Muscle of arm (tissue), 12 donors: ENCODE data around the gene METTL1. TPM values are rescaled to one million over a fixed set of nuclear protein-coding genes. Genes with fewer than 3 reads are reported as not detected.

Experiments used
- DNase-seq: peaks from one replicate; pipeline ENCODE4 v3.0.0-alpha.2; 2013
- polyA plus RNA-seq, 12 donors: library from polyadenylated mRNA; unstranded; fragments of 120-200 nt; gene quantifications; one replicate each; pipeline ENCODE4 v1.2.1, GENCODE V29; 2013; ENCODE audit not compliant: insufficient read length in 12 of 12

The METTL1 gene
- polyA plus RNA-seq, 12 donors: 17.1 to 31.8 (median 24.4) TPM; not detected in 1

- DNase-seq: no peak
Measured at GRCh38 chr12:57739914-57740538, 31.9 kb downstream of the METTL1 start.

- DNase-seq: no peak
Measured at GRCh38 chr12:57739387-57739786, 32.5 kb downstream of the METTL1 start.

DNA sequence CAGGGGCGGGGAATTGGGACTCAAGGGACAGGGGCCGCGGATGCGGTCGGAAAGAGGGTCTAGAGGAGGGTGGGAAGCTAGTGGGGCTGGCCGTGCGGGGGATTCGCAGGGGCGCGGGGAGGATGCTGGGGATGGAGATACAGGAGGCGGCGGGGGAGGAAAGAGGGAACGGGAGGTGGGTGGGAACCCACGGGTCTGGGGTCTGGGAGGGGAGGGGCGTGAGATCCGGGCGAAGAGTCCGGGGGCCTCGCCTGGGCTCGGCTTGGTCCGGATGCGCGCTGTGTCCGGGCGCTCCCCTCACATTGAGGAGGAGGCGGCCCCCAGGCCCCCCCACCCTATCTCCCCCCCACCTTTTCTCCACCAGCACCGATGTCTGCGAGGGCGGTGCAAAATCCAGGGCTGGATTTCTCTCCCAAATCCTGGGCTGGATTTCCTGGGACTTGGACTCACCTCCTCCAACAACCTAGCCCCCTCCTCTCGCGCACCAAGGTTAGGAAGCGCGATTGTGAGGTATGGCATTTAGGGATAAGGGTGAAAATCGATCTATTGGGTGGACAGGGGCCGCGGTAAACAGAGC, 33.2 kb downstream of the METTL1 start, which contains the start of gene AGAP2:
TSS of gene AGAP2 (minus strand) at position 82 of the 577 bp plus-strand sequence. CDS start 496 bp downstream, outside the sequence.
- DNase-seq: no peak

DNA sequence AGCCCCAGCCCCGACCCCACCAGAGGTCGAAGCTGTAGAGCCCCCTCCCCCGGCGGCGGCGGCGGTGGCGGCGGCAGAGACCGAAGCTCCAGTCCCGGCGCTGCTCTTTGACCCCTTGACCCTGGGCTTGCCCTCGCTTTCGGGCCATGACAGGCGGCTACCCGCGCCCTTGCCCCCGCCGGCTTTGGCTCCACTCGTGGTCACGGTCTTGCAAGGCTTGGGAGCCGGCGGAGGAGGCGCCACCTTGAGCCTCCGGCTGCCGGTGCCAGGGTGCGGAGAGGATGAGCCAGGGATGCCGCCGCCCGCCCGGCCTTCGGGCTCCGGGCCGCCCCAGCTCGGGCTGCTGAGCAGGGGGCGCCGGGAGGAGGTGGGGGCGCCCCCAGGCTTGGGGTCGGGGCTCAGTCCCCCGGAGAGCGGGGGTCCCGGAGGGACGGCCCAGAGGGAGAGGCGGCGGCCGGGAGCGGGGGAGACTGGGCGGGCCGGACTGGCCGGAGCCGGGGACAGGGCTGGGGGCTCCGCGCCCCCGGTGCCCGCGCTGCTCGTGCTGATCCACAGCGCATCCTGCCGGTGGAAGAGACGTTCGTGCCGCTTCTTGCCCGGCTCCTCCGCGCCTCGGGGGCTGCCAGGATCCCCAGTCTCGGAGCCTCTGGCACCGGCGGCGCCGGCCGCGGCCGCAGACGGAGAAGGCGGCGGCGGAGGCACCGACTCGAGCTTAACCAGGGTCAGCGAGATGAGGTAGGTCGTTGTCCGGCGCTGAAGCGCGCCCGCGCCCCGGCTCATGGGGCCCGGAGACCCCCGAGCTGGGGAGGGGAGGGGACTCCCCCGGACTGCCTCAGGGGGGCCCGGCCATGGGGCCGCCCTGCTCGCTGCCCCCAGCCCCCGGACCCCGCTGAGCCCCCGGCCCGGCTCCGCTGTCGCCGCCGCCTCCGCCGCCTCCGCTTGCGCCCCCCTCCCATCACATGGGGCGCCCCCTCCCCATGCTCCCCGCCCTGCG, 34.1 kb downstream of the METTL1 start:
- DNase-seq: no peak

DNA sequence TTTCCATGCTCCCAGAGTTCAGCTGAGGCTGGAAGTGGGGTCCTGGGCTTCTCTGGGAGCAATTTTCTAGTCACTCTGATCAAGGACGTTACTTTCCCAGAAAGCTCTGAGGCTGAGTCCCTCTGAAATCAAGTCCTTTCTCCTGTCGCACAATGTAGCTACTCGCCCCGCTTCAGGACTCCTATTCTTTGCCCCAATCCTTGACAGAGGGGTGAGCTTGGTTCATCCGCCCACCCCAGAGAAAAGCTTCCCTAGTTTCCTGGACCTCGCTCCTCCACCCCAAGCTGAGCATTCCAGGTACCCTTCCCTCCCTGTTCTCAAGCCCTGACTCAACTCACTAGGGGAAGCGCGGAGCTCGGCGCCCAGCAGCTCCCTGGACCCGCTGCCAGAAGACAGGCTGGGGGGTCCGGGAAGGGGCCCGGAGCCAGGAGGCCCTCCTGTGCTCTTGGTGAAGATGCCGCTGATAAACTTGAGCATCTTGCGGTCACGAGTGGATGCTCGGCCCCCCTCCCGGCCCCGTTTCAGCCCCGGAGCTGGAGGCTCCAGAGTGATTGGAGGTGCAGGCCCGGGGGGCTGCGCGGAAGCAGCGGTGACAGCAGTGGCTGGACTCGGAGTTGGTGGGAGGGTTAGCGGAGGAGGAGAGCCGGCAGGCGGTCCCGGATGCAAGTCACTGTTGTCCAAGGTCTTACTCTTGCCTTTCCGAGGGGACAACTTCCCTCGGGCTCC, 35.0 kb downstream of the METTL1 start:
- no peak for DNase-seq

DNA sequence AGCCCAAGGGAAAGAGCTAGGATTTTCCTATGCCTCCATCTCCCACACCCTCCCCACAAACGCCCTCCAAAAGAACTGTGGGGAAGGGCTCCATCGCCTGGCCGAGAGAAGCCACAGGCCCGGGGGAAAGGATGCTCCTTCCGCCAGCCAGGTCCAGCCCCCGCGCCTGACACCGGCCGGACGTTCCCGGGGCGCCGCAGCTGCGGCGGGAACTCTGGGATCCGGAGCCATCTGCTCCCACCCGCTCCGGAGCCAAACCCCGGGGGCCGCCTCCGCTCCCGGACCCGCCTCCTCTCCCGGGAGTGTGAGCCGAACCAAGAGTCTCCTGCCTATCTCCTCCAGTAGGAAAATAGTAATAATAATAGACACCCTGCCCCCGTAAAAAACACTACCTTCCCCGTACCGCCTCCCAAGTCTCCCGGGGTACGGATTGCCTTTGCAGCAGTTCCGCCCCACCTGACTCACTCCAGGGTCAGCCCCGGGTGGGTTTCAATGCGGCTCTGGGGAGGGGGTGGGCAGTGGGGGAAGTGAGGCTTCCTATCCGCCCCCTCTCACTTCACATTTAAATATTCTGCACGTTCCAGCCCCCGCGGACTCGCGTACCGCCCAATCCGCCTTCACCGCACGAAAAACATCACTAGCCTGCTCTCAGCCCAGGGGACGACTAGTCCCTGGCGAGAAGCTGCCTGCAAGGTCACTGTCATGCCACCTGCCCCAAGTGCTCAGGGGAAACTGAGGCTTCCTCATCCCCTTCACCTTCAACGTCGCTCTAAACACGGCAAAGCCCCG, 35.8 kb downstream of the METTL1 start:
- no peak for DNase-seq

GRCh38 chr12:57735198-57735855, 36.6 kb downstream of the METTL1 start:
- no peak for DNase-seq

- DNase-seq: no peak
Measured at GRCh38 chr12:57734591-57734990, 37.3 kb downstream of the METTL1 start.

DNA sequence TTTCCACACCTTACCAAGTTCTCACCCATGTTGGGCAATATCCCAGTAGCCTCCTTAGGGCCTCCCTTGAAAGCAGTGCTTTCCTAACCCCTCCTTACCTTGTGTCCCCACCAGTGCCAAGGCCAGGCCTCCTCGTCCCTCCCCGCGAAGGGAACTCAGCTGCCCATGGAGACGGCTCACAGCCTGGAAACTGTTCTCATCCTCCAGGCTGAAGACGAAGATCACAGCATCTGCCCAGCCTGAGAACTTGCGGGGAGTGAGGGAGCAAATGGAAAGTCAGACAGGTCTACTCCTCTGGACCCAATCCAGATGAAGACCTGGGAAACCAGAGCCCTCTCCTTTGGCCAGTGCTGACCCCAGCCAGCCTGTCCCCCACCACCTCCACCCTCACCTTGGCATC, 38.0 kb downstream of the METTL1 start:
- DNase-seq: no peak

DNA sequence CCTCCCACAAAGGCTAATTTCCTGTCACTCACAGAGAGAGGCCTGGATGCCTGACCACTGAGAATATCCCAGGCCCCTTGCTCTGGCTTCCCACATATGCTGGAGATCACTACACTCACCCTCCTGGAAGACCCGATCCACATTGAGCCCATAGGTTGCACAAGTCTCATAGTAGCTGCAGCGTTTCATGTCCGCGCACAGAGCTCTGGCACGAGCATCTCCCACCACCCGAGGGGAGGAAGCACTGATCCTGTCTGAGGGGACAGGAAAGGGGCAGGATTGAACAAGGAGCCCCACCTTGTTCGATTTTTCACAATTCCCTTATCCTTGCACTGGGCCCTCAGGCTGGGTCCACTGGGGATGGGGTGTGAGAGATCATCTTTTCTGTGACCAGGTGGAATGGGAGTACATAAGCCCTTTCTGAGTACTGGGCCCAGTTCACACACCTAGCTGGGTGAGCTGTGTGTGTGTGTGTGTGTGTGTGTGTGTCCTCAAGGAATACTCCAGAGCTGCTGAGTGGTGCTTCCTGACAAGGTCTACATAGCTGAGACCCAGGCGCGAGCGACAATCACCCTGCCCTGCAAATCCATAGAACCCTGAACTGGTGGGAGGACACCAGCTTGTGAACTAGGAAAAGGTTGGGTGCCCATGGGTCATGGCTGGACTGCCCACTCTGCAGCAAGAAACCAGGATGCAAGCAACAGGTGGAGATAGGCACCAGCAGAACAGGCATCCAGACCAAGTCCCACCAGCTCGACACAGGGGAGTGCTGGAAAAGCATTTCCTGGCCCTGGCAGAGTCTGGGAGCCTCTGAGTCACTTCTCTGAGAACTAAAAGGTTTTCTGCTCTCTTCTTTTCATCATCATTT, 38.9 kb downstream of the METTL1 start:
- no peak for DNase-seq

- no peak for DNase-seq
Measured at GRCh38 chr12:57732270-57732669, 39.6 kb downstream of the METTL1 start.

- DNase-seq: no peak
Measured at GRCh38 chr12:57731411-57732080, 40.4 kb downstream of the METTL1 start.

DNA sequence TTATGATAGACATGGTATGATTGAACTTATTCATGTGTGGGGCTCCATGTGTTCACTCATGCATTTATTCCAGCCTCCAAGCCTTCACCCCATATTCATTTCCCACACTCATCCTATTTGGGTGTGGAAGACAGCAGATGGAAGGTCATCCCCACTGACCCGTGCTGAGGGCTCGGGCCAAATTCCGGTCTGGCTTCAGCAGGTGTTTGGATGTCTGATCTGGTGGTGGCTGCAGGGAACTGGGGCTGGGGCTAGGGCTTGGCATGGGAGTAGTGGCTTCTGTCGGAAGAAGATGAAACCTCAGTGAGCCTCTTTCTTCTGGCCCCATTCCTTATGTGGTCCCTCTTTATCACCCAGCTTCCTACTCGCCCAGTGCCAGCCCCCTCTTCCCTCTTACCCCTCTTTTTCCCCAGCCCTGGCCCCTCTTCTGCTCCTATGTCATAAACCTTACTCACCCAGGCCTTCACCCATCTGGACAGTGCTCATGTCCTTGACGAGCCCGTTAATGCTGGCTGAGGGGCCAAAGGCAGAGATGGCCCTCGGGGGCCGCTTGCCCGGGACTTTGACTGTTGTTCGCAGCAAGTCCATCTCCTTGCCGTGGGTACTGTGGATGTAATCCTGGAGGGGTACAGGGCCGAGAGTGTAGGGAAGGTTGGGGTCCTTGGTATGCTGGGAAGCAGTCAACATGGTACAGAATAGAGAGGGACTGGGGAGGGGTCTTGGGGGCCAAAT, 41.4 kb downstream of the METTL1 start:
- no peak for DNase-seq

- DNase-seq: no peak
Measured at GRCh38 chr12:57729321-57729844, 42.5 kb downstream of the METTL1 start.

GRCh38 chr12:57727758-57728395, 44.0 kb downstream of the METTL1 start:
- DNase-seq: no peak

DNA sequence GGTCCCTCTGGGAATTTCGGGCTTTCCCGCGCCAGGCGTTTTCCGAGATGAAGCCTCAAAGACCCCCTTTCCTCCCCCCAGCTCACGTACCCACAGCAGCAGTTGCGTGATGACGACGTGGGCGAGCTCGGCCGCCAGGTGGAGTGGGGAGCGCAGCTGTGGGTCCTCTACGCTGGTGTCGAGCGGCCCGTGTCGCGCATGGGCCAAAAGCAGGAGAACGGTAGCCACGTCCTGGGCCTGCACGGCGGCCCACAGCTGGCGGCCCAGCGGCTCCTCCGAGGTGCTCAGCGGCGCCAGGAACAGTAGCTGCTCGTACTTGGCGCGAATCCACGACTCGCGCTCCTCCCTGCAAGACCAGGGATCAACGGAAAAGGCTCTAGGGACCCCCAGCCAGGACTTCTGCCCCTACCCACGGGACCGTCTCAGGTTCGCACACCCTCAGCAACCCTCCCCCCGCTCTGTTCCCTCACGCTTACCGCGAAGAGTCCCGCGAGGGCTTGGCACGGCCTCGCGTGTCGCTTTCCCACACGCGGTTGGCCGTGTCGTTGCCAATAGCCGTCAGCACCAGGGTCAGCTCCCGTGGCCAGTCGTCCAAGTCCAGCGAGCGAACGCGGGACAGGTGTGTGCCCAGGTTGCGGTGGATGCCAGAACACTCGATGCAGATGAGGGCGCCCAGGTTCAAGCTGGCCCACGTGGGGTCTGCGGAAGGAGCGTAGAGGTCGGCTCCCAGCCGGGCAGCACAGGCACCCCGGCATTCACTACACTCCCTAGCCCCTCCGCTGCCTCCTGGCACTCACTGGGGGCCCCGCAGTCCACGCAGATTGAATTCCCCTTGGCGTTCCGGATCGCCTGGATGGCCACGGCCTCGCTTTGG, 44.8 kb downstream of the METTL1 start:
- no peak for DNase-seq
